ENCODE measurements around the gene GDNF. TPM values are rescaled to one million over a fixed set of nuclear protein-coding genes. Genes with fewer than 3 reads are reported as not detected.
"Not testable (repeated sequence)": the region's sequence is repeated elsewhere in the genome, so short reads cannot be mapped to it uniquely, and the experiment has no call there.

The GDNF gene
- polyA plus RNA-seq, 1 experiment = 1.3 TPM

DNA sequence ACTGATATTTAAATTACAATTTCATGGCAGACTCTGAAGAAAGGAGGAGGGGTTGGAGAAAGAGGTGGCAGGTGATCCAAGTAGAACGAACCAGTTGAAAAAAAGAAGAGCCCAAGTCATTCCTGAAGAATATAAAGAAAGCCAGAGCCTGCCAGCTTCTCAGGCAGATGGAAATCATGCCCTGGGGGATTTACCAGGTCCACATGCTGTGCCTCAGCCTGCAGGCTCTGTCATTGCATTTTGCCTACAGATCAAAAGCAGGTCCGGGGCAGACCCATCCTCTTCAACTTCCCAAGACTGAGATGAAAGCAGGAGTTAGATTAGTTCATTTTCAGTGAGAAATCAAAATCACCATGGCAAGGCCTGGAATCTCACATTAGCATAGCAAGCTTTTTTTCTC lies 48.5 kb downstream of the GDNF start:
- DNase-seq (ENCODE audit: low read depth) = no peak
- TF ChIP-seq, protein P1, sequence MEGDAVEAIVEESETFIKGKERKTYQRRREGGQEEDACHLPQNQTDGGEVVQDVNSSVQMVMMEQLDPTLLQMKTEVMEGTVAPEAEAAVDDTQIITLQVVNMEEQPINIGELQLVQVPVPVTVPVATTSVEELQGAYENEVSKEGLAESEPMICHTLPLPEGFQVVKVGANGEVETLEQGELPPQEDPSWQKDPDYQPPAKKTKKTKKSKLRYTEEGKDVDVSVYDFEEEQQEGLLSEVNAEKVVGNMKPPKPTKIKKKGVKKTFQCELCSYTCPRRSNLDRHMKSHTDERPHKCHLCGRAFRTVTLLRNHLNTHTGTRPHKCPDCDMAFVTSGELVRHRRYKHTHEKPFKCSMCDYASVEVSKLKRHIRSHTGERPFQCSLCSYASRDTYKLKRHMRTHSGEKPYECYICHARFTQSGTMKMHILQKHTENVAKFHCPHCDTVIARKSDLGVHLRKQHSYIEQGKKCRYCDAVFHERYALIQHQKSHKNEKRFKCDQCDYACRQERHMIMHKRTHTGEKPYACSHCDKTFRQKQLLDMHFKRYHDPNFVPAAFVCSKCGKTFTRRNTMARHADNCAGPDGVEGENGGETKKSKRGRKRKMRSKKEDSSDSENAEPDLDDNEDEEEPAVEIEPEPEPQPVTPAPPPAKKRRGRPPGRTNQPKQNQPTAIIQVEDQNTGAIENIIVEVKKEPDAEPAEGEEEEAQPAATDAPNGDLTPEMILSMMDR (IDR thresholded peaks at IDR 0.05; ENCODE audit: insufficient read depth, low read depth, low read length) = no peak
- POLR2A ChIA-PET = no interaction called here

DNA sequence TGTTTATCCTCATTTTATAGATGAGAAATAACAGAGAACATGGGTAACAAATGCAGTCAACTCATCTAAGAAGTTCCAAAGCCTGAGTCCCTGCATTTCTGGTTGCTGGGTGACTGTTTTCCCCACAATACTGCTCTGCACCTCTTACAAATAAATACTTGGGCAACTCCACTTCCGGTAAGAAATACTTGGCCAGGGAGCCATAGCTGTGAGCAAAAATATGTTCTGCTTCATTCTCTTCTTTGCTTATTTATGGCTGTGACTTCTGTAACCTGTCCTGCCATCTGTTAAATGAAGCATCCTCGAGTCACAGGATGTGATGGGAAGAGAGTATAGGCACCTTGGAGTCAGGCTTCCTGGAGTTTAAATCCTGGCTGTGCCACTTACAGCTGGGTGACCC lies 49.9 kb downstream of the GDNF start:
- TF ChIP-seq, protein P1 (IDR thresholded peaks at IDR 0.05; ENCODE audit: insufficient read depth, low read depth, low read length) = no peak
- CTCF ChIA-PET = no interaction called here
- no peaks in the 10 kb centered on the region for H3K36me3 ChIP-seq (ENCODE audit: control insufficient read depth, insufficient read depth, low read length)
- H3K27me3 ChIP-seq (ENCODE audit: control insufficient read depth, insufficient read depth, low read length) = no peaks in the 10 kb centered on the region
- peak; percentile 62 for DNase-seq (ENCODE audit: low read depth)
- H3K4me3 ChIP-seq (ENCODE audit: low read depth, low read length) = no peak overlapping the region
- POLR2A ChIA-PET = no interaction called here

More for the DNA sequence above, 48.5 kb downstream of the GDNF start:
- H3K36me3 ChIP-seq (ENCODE audit: control insufficient read depth, insufficient read depth, low read length) = no peaks in the 10 kb centered on the region
- CTCF ChIA-PET = interaction anchor here (0.8 to 1.1 kb wide), 2 partner anchors 8 to 33 kb away, joined by 3 read pairs; no protein-coding TSS in a partner anchor
- H3K4me3 ChIP-seq (ENCODE audit: low read depth, low read length) = no peak overlapping the region
- no peaks in the 10 kb centered on the region for H3K27me3 ChIP-seq (ENCODE audit: control insufficient read depth, insufficient read depth, low read length)

DNA sequence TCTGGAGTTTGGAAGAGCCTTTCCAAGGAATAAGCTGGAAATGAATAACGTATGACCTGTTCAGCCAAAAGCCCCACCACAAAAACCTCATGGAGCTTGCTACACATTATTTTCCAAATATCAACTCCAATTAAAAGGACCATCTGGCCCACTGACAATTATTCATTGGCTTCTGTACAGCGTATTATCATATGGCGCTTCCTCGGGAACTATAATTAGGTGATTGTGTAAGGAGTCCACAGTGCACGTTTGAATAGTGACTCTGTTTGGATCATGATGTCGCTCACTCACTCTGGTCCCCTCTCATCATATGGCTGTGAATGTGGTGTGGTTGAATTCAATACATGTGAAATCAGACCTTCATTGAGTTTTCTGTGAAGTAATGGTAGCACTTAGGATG lies 52.1 kb downstream of the GDNF start:
- ChIA-PET CTCF (interaction anchor here (0.9 to 1.1 kb wide), 2 partner anchors 9 to 21 kb away, joined by 3 read pairs; no protein-coding TSS in a partner anchor), POLR2A (no interaction called here)
- DNase-seq (ENCODE audit: low read depth) = no peak
- no peaks in the 10 kb centered on the region for H3K27me3 ChIP-seq (ENCODE audit: control insufficient read depth, insufficient read depth, low read length)
- H3K36me3 ChIP-seq (ENCODE audit: control insufficient read depth, insufficient read depth, low read length) = no peaks in the 10 kb centered on the region
- TF ChIP-seq, protein P1 (IDR thresholded peaks at IDR 0.05; ENCODE audit: insufficient read depth, low read depth, low read length) = no peak
- H3K4me3 ChIP-seq (ENCODE audit: low read depth, low read length) = no peak overlapping the region

DNA sequence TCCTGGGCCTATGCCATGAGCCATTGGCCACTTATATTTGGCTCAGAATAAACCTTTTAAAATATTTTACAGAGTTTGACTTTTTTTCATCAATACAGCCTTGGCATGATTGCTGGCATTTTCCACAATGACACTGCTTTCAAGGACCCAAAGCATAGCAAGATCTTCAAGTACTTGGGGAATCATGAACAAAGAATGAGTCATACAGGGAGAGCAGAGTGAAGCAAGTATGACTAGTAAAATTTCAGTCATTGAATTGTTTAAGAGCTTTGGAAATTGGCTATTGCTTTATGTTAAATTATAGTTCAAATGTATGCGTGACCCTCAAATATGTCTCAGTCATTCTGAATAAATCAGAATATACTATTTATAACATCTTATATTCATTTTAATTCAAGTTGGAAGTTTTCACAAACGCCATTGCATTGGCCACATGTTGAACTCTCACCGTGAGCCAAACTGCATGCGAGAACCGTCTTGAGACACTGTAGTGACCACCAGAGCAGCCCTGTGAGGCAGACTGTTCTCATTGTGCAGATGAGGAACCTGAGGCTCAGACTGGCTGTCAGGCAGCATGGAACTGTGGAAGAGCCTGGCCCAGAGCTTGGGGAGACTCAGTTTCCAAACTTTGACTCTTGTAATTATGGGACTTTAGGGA lies 52.9 kb downstream of the GDNF start:
- POLR2A ChIA-PET = no interaction called here
- no peak for DNase-seq (ENCODE audit: low read depth)
- H3K4me3 ChIP-seq (ENCODE audit: low read depth, low read length) = no peak overlapping the region
- TF ChIP-seq, protein P1 (IDR thresholded peaks at IDR 0.05; ENCODE audit: insufficient read depth, low read depth, low read length) = no peak
- H3K36me3 ChIP-seq (ENCODE audit: control insufficient read depth, insufficient read depth, low read length) = no peaks in the 10 kb centered on the region
- H3K27me3 ChIP-seq (ENCODE audit: control insufficient read depth, insufficient read depth, low read length) = no peaks in the 10 kb centered on the region
- CTCF ChIA-PET = interaction anchor here (0.9 to 1.1 kb wide), 3 partner anchors 8 to 405 kb away, joined by 3 to 5 read pairs (median 3); no protein-coding TSS in a partner anchor

DNA sequence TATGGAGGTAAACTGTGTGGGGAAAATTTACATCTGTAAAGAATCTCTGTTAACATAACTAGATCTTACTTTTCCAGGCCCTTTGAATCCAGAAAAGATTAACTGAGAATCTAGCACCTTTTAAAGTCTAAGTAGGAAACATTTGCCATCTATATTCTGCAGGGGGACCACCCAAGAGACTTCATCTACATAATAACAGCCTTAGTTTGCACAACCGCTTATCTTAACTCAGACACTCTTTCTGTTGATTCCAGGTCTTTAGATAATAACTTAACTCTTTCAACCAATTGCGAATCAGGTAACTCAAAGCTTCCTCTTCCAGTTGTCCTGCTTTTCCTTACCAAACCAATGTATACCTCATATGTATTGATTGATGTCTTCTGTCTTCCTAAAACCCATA lies 53.4 kb downstream of the GDNF start:
- no peak overlapping the region for H3K4me3 ChIP-seq (ENCODE audit: low read depth, low read length)
- no peaks in the 10 kb centered on the region for H3K36me3 ChIP-seq (ENCODE audit: control insufficient read depth, insufficient read depth, low read length)
- ChIA-PET POLR2A (no interaction called here), CTCF (interaction anchor here (1.1 kb wide), 2 partner anchors 22 to 406 kb away, joined by 3 to 5 read pairs; no protein-coding TSS in a partner anchor)
- no peaks in the 10 kb centered on the region for H3K27me3 ChIP-seq (ENCODE audit: control insufficient read depth, insufficient read depth, low read length)
- TF ChIP-seq, protein P1 (IDR thresholded peaks at IDR 0.05; ENCODE audit: insufficient read depth, low read depth, low read length) = no peak
- no peak for DNase-seq (ENCODE audit: low read depth)

DNA sequence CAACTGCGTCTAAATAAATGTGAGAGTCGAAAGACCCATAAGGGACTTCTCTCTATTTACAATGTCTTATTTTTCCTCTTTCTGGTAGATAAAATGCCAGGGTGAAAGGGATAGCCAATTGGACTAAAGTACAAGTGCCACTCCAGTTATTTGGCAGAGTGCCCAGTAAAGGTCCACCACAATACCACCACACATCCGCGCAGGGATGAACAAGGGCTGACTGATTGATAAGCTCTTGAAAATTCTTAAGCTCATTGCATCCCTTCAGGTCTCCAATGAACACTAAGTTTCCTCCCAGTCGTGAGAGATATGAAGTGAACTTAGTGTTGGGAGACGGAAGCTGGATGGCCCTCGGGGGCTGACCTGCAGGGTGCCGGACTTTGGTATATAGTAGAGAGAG lies 58.4 kb downstream of the GDNF start:
- H3K36me3 ChIP-seq (ENCODE audit: control insufficient read depth, insufficient read depth, low read length); H3K27me3 ChIP-seq (ENCODE audit: control insufficient read depth, insufficient read depth, low read length); POLR2A ChIA-PET; DNase-seq (ENCODE audit: low read depth); CTCF ChIA-PET; H3K4me3 ChIP-seq (ENCODE audit: low read depth, low read length): not testable (repeated sequence)
